ENCODE results near the gene CYLD. TPM values are rescaled to one million over a fixed set of nuclear protein-coding genes. Genes with fewer than 3 reads are reported as not detected.

CYLD gene
- total RNA-seq, 1 donor = 61.9 TPM

GRCh38 chr16:50818380-50818779, 76.5 kb downstream of the CYLD start:
- no peak for DNase-seq (ENCODE audit: insufficient read length, low spot score, missing footprints)
- no peaks in the 10 kb centered on the region for H3K36me3 ChIP-seq (ENCODE audit: insufficient read depth, low read length)
- H2AFZ ChIP-seq (ENCODE audit: low read length) = no peak overlapping the region
- H3K27me3 ChIP-seq (ENCODE audit: insufficient read depth, low read length) = no peaks in the 10 kb centered on the region
- H3K4me3 ChIP-seq (ENCODE audit: insufficient read depth, low read length) = no peak overlapping the region
- H3K9me3 ChIP-seq (ENCODE audit: low read depth, low read length) = no peaks in the 10 kb centered on the region
- no peak overlapping the region for H3K27ac ChIP-seq (ENCODE audit: low read depth, low read length)
- H3K4me1 ChIP-seq (ENCODE audit: insufficient read depth, low read length) = no peaks in the 10 kb centered on the region
- TF ChIP-seq CTCF (IDR thresholded peaks at IDR 0.05; ENCODE audit: extremely low read depth, low read depth, low read length) = no peak
- no peaks in the 10 kb centered on the region for H3K79me2 ChIP-seq (ENCODE audit: insufficient read depth, low read length)
- no peaks in the 10 kb centered on the region for H4K20me1 ChIP-seq (ENCODE audit: insufficient read depth, low read length)
- no peak overlapping the region for H3K4me2 ChIP-seq (ENCODE audit: insufficient read depth, low read length)

- H2AFZ ChIP-seq (ENCODE audit: low read length) = no peak overlapping the region
- no peaks in the 10 kb centered on the region for H3K36me3 ChIP-seq (ENCODE audit: insufficient read depth, low read length)
- no peaks in the 10 kb centered on the region for H3K79me2 ChIP-seq (ENCODE audit: insufficient read depth, low read length)
- no peaks in the 10 kb centered on the region for H3K4me1 ChIP-seq (ENCODE audit: insufficient read depth, low read length)
- H3K9me3 ChIP-seq (ENCODE audit: low read depth, low read length) = no peaks in the 10 kb centered on the region
- H3K27me3 ChIP-seq (ENCODE audit: insufficient read depth, low read length) = no peaks in the 10 kb centered on the region
- H4K20me1 ChIP-seq (ENCODE audit: insufficient read depth, low read length) = no peaks in the 10 kb centered on the region
- no peak for DNase-seq (ENCODE audit: insufficient read length, low spot score, missing footprints)
- H3K4me2 ChIP-seq (ENCODE audit: insufficient read depth, low read length) = no peak overlapping the region
- H3K27ac ChIP-seq (ENCODE audit: low read depth, low read length) = no peak overlapping the region
- H3K4me3 ChIP-seq (ENCODE audit: insufficient read depth, low read length) = no peak overlapping the region
- TF ChIP-seq CTCF (IDR thresholded peaks at IDR 0.05; ENCODE audit: extremely low read depth, low read depth, low read length) = no peak
Observed at GRCh38 chr16:50819706-50820105, 77.8 kb downstream of the CYLD start.

- H3K4me2 ChIP-seq (ENCODE audit: insufficient read depth, low read length) = no peak overlapping the region
- H4K20me1 ChIP-seq (ENCODE audit: insufficient read depth, low read length) = no peaks in the 10 kb centered on the region
- H3K27ac ChIP-seq (ENCODE audit: low read depth, low read length) = no peak overlapping the region
- no peak overlapping the region for H3K4me3 ChIP-seq (ENCODE audit: insufficient read depth, low read length)
- no peak for TF ChIP-seq CTCF (IDR thresholded peaks at IDR 0.05; ENCODE audit: extremely low read depth, low read depth, low read length)
- H3K36me3 ChIP-seq (ENCODE audit: insufficient read depth, low read length) = no peaks in the 10 kb centered on the region
- DNase-seq (ENCODE audit: insufficient read length, low spot score, missing footprints) = no peak
- no peaks in the 10 kb centered on the region for H3K9me3 ChIP-seq (ENCODE audit: low read depth, low read length)
- H2AFZ ChIP-seq (ENCODE audit: low read length) = no peak overlapping the region
- H3K79me2 ChIP-seq (ENCODE audit: insufficient read depth, low read length) = no peaks in the 10 kb centered on the region
- no peaks in the 10 kb centered on the region for H3K27me3 ChIP-seq (ENCODE audit: insufficient read depth, low read length)
- no peaks in the 10 kb centered on the region for H3K4me1 ChIP-seq (ENCODE audit: insufficient read depth, low read length)
Observed at GRCh38 chr16:50820225-50820624, 78.3 kb downstream of the CYLD start.

GRCh38 chr16:50821586-50821985, 79.7 kb downstream of the CYLD start:
- Histone ChIP-seq H3K79me2 (ENCODE audit: insufficient read depth, low read length) (no peaks in the 10 kb centered on the region), H3K4me2 (ENCODE audit: insufficient read depth, low read length) (no peak overlapping the region), H3K4me1 (ENCODE audit: insufficient read depth, low read length) (no peaks in the 10 kb centered on the region), H3K27me3 (ENCODE audit: insufficient read depth, low read length) (no peaks in the 10 kb centered on the region), H3K36me3 (ENCODE audit: insufficient read depth, low read length) (no peaks in the 10 kb centered on the region), H3K9me3 (ENCODE audit: low read depth, low read length) (no peaks in the 10 kb centered on the region), H2AFZ (ENCODE audit: low read length) (no peak overlapping the region), H3K27ac (ENCODE audit: low read depth, low read length) (no peak overlapping the region), H3K4me3 (ENCODE audit: insufficient read depth, low read length) (no peak overlapping the region), H4K20me1 (ENCODE audit: insufficient read depth, low read length) (no peaks in the 10 kb centered on the region)
- DNase-seq (ENCODE audit: insufficient read length, low spot score, missing footprints) = no peak
- TF ChIP-seq CTCF (IDR thresholded peaks at IDR 0.05; ENCODE audit: extremely low read depth, low read depth, low read length) = no peak

All from osteoblast (primary cell).